ENCODE data around the gene TLCD1. TPM values are rescaled to one million over a fixed set of nuclear protein-coding genes. Genes with fewer than 3 reads are reported as not detected.

The TLCD1 gene
- total and polyA plus RNA-seq, 2 donors (not counting 1 experiment from before 2014, with no cell fraction given): 0.49 to 3.1 TPM

DNA sequence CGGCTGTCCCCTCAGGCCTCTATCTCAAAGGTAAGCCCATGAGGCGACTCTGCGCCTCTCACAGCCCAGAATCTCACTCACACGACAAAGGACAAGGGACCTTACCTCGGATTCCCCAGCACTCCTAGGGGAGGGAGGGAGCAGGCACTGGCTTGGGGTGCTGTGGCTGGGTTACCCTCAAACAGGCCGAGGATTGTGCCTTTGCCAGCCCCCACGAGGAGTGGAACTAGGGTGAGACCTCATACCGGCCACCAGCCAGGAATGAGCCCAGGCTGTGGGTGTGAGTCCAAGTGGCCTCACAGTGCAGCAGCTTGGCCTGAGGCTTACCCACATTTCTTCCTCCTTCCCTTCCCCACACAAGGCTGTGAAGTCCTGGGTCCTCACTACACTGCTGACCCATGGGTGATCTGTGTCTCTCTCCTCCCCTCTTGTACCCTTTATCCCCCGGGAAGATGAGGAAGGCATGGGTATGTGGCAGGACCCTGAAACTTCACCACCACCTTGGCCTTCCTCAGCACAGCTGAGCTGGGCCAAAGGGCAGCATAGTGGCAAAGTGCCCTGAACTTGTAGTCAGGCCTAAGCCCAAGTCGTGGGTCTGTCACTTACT is 20.2 kb downstream of the TLCD1 start:
- Histone ChIP-seq H2AFZ (ENCODE audit: insufficient read depth, low read depth, low read length, poor library complexity, severe bottlenecking) (no peak overlapping the region), H3K79me2 (ENCODE audit: control insufficient read depth, insufficient read depth, low read length) (no peaks in the 10 kb centered on the region), H3K9me3 (ENCODE audit: control extremely low read depth in 1 of 3, control insufficient read depth in 2 of 3, insufficient read depth in 1 of 3, low read length in 2 of 3) (no peaks in the 10 kb centered on the region), H3K36me3 (replicated peaks in 1 of 2; ENCODE audit: control extremely low read depth in 1 of 2, control insufficient read depth in 1 of 2, extremely low read depth in 1 of 2, insufficient read depth in 2 of 2, low read length in 1 of 2) (peaks cover 0 to 31% of the 10 kb centered on the region in 2 experiments), H3K9ac (ENCODE audit: low read length) (no peak overlapping the region), H3K4me2 (replicated peaks; ENCODE audit: low read depth, low read length, poor library complexity, severe bottlenecking) (no peak overlapping the region), H3K27ac (ENCODE audit: low read length in 2 of 2) (no peak overlapping the region), H3K4me1 (ENCODE audit: control insufficient read depth in 2 of 2, insufficient read depth in 2 of 2, low read length in 2 of 2) (peaks cover 0 to 4% of the 10 kb centered on the region in 2 donors), H3K27me3 (replicated peaks in 1 of 4; ENCODE audit: control extremely low read depth in 1 of 4, control insufficient read depth in 3 of 4, insufficient read depth in 4 of 4, low read length in 3 of 4) (no peaks in the 10 kb centered on the region), H3K4me3 (ENCODE audit: control extremely low read depth in 1 of 5, extremely low read depth in 1 of 5, insufficient read depth in 1 of 5, low read depth in 2 of 5, low read length in 4 of 5) (no peak overlapping the region), H4K20me1 (ENCODE audit: control insufficient read depth, insufficient read depth, low read length, poor library complexity, severe bottlenecking) (no peaks in the 10 kb centered on the region)
- no peaks in the 10 kb centered on the region for H3K27me3 Mint-ChIP-seq
- 94% methylated on average over 3 of the region's 10 CpGs for WGBS (ENCODE audit: insufficient coverage)
- ChIA-PET POLR2A (no interaction called here), CTCF (no interaction called here)
- no peaks in the 10 kb centered on the region for H3K9me3 Mint-ChIP-seq (ENCODE audit: insufficient read depth)
- no peak overlapping the region for H3K27ac Mint-ChIP-seq
- ATAC-seq (ENCODE audit: low read depth): no peak
- no peak for TF ChIP-seq EZH2 (IDR thresholded peaks at IDR 0.05; ENCODE audit: borderline replicate concordance, insufficient read depth, low read depth, low read length, poor library complexity, severe bottlenecking)
- TF ChIP-seq CTCF (IDR thresholded peaks at IDR 0.05): no peak
- DNase-seq: no peak
- no peak overlapping the region for H3K4me3 Mint-ChIP-seq
- intact Hi-C loops (cut with micrococcal nuclease): no loop called here
- H3K4me1 Mint-ChIP-seq: peaks cover 4% of the 10 kb centered on the region

DNA sequence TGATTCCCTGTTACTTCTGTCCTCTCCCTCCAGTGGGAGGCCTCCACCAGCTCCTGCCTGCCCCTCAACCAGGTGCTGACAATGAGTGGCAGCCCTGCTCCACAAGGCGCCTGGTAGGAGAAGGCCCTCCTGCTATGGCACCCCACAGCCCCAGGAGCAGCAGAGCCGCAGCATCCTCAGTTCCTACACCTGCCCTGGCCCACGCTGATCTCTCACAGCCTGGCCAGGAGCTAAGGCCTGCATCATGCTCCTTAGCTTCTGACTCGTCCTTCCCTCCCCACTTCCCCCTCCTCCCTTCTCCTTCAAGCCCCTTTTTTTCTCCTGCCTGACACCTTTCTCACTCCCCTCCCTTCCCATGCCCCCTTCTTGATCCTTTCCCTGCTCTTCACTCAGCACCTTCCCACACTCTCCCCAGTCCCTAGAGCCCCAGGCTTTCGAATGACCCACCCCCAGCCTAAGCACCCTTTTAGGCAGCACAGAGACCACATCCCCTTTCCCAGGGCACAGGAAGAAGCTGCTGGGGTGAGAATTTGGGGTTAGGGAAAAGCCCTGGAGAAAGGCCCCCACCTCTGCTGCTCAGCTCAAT is 20.9 kb downstream of the TLCD1 start:
- POLR2A ChIA-PET: no interaction called here
- peaks cover 0 to 38% of the 10 kb centered on the region in 2 experiments for H3K36me3 ChIP-seq (replicated peaks in 1 of 2; ENCODE audit: control extremely low read depth in 1 of 2, control insufficient read depth in 1 of 2, extremely low read depth in 1 of 2, insufficient read depth in 2 of 2, low read length in 1 of 2)
- H3K4me2 ChIP-seq (replicated peaks; ENCODE audit: low read depth, low read length, poor library complexity, severe bottlenecking): no peak overlapping the region

More for the DNA sequence above, 20.9 kb downstream of the TLCD1 start:
- H3K9ac ChIP-seq (ENCODE audit: low read length): no peak overlapping the region
- TF ChIP-seq EZH2 (IDR thresholded peaks at IDR 0.05; ENCODE audit: borderline replicate concordance, insufficient read depth, low read depth, low read length, poor library complexity, severe bottlenecking): no peak
- TF ChIP-seq CTCF (IDR thresholded peaks at IDR 0.05): no peak
- DNase-seq (no peak), ATAC-seq (ENCODE audit: low read depth) (no peak)
- H3K27ac ChIP-seq (ENCODE audit: low read length in 2 of 2): no peak overlapping the region
- no peak overlapping the region for H3K4me3 Mint-ChIP-seq
- H3K79me2 ChIP-seq (ENCODE audit: control insufficient read depth, insufficient read depth, low read length): no peaks in the 10 kb centered on the region
- CTCF ChIA-PET: no interaction called here
- 91% methylated on average over 4 of the region's 5 CpGs for WGBS (ENCODE audit: insufficient coverage)
- no peaks in the 10 kb centered on the region for H4K20me1 ChIP-seq (ENCODE audit: control insufficient read depth, insufficient read depth, low read length, poor library complexity, severe bottlenecking)
- intact Hi-C loops (cut with micrococcal nuclease): no loop called here
- no peak overlapping the region for H3K27ac Mint-ChIP-seq
- H3K4me3 ChIP-seq (ENCODE audit: control extremely low read depth in 1 of 5, extremely low read depth in 1 of 5, insufficient read depth in 1 of 5, low read depth in 2 of 5, low read length in 4 of 5): no peak overlapping the region
- H3K27me3 Mint-ChIP-seq: no peaks in the 10 kb centered on the region
- H3K4me1 ChIP-seq (ENCODE audit: control insufficient read depth in 2 of 2, insufficient read depth in 2 of 2, low read length in 2 of 2): no peaks in the 10 kb centered on the region
- H3K27me3 ChIP-seq (replicated peaks in 1 of 4; ENCODE audit: control extremely low read depth in 1 of 4, control insufficient read depth in 3 of 4, insufficient read depth in 4 of 4, low read length in 3 of 4): no peaks in the 10 kb centered on the region
- H3K4me1 Mint-ChIP-seq: no peaks in the 10 kb centered on the region
- H3K9me3 ChIP-seq (ENCODE audit: control extremely low read depth in 1 of 3, control insufficient read depth in 2 of 3, insufficient read depth in 1 of 3, low read length in 2 of 3): no peaks in the 10 kb centered on the region
- H2AFZ ChIP-seq (ENCODE audit: insufficient read depth, low read depth, low read length, poor library complexity, severe bottlenecking): no peak overlapping the region
- H3K9me3 Mint-ChIP-seq (ENCODE audit: insufficient read depth): no peaks in the 10 kb centered on the region
